Fibroblast of skin of right biceps (primary cell): Measurements from ENCODE around the gene NAV3.
"Not testable (repeated sequence)": the region's sequence is repeated elsewhere in the genome, so short reads cannot be mapped to it uniquely, and the experiment has no call there.

Experiments used
- DNase-seq: peaks from one replicate; pipeline ENCODE4 v3.0.0-alpha.2; 2013

Gene NAV3

DNA sequence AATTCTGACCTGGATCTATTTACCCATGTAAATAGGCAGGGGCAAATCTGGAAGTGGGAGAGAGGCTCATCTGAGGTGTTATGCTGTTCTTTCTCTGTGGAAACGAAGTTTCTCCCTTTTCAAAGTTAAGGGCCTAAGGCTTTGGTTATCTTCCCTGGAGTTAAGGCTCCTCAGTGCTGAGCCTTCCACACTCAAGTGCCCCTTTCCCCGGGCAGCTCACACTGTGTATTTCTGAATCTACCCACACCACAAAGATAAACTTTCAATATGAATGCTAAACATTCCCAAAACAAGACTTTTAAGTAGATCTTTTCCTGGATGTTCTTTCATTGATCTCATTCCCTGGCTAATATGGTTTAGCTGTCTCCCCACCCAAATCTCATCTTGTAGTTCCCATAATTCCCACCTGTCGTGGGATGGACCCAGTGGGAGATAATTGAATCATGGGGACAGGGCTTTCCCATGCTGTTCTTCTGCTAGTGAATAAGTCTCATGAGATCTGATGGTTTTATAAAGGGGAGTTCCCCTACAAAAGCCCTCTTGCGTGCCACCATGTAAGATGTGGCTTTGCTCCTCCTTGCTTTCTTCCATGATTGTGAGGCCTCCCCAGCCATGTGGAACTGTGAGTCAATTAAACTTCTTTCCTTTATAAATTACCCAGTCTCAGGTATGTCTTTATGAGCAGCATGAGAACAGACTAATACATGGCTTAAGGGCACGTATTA is 251.1 kb downstream of the NAV3 start:
- no peak for DNase-seq

DNA sequence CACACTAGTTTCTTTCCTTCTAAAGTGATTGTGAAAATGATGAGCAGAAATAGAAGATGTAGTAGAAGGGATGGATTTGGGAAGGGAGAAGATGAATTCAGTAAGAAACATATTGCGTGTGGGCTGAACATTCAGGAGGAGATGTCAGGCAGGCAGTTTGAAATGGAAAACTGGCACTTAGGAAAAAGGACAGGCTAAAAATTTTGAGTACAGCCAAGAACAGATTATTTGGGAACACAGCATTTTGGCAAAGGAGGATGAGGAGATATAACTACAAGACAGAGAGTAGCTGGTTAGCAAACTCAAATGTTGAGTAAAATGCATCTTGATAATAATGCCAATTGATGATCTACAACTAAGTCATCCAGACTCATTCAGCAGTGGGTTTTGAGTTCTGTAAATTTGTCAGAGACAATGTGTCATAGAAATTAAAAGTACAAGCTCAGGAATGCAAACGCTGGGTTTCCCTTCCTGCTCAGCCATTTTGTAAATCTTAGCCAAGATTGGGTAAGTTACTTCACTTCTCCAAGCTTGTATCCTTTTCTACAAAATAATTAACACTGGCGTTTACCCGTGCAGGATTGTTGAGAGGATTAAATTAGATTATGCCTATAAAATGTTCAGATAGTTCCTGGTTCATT is 255.0 kb downstream of the NAV3 start:
- DNase-seq, result peak; percentile 76

DNA sequence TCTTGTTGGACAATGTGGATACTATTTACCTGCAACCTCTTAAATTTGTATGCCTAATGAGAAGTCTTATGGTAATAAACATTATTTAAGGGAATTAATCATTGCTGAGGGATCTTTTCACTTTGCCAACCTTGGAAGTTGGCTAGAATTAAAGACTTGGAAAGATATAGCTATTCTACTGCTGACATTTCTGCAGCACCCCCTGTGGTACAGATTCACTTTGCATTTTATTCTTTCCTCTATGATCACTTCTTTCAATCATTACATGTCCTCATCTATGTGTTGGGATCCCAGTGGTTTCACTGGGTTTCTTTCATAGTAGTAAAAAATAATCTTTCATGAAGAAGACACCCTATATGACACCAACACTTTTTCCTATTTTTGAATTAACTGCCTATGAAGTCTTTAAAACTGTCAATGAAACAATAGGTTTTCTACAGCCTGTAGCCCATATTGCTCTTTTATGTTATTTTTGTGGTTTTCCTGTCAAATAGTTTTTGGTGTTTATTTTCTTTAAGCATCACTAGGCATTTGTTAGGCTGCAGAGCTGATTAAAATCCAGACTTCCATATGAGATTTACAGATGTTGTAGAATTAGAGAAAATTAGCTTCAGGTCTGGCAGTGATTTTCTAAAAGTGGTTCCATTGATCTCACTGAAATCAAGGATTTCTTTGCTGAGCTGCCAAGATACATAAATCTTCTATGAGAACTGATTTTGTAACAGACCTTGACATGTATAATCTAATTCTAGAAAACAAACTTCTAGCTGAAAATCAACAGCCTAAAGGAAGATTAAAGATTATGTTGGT is 256.1 kb downstream of the NAV3 start:
- peak; percentile 17 for DNase-seq

- DNase-seq, result peak; percentile 18
Measured at GRCh38 chr12:78087363-78087675, 256.6 kb downstream of the NAV3 start.

DNA sequence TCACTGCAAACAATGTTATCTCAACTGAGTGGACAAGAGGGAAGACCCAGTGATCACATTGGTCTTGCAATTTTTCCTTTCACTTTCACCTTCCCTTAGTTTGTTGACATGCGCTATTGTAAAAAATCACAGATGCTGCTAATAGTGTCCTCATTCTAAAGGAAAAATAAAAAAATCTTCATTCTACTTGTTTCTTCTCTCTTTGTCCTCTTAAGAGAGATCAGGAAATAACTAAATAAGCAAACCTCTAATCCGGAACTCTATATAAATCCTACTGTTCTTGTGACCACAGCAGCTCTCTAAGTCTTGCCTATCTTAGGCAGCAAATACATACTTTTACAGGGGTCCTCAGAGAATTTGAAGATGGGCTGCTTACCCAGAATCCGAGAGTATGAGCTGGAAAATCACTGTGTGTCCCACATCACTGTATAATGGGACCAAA is 257.7 kb downstream of the NAV3 start:
- peak; percentile 1 for DNase-seq

- DNase-seq, result no peak
Measured at GRCh38 chr12:78090266-78090665, 259.6 kb downstream of the NAV3 start.

DNA sequence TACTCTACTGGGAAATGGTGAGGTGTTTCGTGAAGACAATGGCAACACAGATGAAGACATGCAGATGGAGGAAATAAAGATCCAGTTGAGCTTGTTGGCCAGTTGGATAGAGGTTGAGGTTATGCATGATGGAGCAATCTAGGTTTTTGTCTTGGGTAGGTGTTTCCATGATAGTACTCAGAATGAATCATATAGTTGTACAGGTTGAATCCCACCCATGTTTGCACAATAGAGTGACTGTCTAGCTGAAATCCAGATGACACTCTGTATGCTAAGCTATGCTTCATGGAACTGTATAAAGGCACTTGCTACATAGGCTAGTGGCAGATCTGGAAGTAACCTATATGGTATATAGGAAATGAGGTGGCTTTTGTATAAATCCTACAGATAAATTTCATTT is 264.9 kb downstream of the NAV3 start:
- DNase-seq, result no peak

- peak; percentile 60 for DNase-seq
Measured at GRCh38 chr12:78096909-78097597, 266.4 kb downstream of the NAV3 start.

DNA sequence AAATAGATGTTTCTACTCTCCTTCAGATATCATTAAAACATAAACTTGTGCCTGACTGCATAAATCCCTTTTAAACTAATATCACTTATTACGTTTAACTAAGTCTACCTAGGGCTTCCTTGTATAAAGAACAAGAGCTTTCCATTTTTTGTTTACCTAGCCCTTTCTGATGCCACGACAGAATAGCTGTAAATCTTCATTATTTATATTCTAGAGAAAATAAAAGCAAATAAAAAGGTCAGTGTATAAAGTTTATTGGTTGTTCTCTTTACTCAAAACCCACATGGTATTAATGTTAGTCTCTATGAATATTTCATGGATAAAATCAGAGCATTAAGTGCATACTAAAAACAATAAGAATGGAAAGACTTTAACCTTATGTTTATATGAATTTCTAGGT is 269.1 kb downstream of the NAV3 start:
- no peak for DNase-seq

GRCh38 chr12:78101113-78101876 is 270.6 kb downstream of the NAV3 start:
- no peak for DNase-seq

DNA sequence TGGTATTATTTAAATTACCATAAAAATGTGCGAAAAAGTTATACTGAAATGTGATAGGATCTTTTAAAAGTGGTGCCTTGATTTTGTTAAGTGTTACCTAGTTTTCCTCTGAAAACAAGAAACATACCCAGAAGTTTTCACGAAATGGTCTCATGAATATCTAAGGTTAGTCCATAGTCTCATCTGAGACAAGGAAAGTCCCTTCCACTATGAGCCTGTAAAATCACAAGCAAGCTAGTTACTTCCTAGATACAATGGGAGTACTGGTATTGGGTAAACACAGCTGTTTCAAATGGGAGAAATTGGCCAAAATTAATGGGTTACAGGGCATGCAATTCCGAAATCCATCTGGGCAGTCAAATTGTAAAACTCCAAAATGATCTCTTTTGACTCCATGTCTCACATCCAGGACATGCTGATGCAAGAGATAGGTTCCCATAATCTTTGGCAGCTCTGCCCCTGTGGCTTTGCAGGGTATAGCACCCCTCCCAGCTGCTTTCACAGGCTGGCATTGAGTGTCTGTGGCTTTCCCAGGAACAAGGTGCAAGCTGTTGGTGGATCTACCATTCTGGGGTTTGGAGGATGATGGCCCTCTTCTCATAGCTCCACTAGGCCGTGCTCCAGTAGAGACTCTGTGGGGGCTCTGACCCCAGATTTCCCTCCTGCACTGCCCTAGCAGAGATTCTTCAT is 271.4 kb downstream of the NAV3 start:
- DNase-seq, result no peak

DNA sequence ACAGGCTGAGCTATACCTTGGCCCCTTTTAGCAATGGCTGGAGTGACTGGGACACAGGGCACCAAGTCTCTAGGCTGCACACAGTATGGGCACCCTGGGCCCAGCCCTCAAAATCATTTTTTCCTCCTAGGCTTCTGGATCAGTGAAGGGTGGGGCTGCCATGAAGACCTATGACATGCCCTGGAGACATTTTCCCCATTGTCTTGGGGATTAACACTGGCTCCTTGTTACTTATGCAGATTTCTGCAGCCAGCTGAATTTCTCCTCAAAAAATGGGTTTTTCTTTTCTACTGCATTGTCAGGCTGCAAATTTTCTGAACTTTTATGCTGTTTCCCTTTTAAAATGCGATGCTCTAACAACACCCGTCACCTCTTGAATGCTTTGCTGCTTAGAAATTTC is 272.1 kb downstream of the NAV3 start:
- not testable (repeated sequence) for DNase-seq

DNA sequence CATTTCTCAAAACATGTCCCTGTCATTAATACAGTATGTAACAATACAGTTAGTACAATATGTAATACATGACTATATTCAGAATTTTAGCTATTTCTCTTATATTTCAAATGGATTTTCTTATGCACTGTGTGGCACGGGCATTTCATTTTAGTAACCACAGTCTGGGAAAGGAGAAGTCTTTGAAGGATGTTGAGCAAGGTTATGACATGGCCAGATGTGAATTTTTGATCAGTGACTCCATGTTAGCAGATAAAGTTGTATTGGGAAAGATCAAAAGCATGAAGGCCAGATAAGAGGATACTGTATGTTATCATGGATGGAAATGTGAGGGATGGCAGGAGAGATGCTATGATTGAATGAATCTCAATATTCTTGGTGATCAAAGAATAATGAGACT is 285.2 kb downstream of the NAV3 start:
- no peak for DNase-seq

DNA sequence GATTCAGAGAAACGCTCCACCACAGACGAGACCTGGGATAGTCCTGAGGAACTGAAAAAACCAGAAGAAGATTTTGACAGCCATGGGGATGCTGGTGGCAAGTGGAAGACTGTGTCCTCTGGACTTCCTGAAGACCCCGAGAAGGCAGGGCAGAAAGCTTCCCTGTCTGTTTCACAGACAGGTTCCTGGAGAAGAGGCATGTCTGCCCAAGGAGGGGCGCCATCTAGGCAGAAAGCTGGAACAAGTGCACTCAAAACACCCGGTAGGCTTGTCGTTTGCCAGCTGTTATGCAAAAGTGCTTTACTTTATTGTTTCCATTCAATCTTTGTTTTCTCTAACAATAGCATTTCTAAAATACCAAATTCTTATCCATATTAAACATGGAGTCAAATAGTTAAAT is 287.3 kb downstream of the NAV3 start:
- DNase-seq, result no peak

- peak; percentile 33 for DNase-seq
Measured at GRCh38 chr12:78118486-78118885, 287.8 kb downstream of the NAV3 start.

GRCh38 chr12:78119351-78119918 is 288.7 kb downstream of the NAV3 start:
- DNase-seq, result no peak

DNA sequence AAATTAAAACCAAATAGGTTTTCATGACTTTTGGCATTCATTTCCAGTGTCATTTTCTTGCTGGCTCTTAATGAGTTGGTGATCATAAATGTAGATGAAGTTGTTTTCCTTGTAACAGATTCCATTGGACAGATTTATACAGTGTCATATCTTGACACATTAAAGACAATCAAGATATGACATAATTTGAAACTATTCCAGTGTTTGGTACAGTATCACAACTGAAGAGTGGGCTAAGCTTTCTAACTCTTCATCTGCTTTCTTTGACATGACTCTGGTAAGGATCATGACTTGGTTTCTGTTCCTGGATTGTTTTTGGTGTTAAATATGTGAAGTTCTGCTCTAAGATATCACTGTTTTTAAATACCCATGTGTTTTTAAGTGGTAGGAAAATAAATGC is 289.6 kb downstream of the NAV3 start:
- no peak for DNase-seq

DNA sequence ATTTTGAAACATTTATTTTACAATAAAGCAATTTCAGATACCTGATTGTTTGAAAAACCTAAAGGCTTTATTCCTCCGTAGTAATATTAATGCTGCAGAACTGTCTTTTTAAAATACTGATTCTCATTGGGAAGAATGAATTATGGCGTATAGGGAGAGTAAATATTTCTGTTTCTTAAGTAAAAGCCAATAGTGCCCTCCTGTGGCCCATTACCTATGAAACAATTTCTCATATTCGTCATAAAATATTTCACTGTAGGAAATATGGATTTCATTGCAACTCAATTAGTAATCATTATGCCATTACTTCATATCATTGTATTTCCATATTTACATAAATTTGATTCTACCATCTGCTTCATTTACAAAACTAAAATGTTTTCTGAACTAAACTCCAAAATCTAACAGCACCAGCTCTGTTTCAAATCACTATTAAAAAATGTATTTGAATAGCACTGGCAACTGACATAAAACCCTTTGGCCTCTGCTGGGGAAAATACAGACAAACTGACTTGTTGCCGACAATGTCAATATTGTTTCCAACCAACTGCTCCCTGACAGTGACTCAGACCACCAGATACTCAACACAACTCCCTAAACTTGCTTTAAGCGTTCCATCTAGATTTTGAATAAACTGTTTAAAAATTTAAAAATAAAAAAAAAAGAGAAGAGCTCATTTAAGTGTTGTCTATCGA is 290.3 kb downstream of the NAV3 start:
- DNase-seq, result peak; percentile 32

- peak; percentile 22 for DNase-seq
Measured at GRCh38 chr12:78121969-78122610, 291.4 kb downstream of the NAV3 start.

GRCh38 chr12:78128211-78128610 is 297.5 kb downstream of the NAV3 start:
- no peak for DNase-seq
